Neural cell (in vitro differentiated cells): ENCODE results near the gene HSD17B8.

Experiments used
- CTCF ChIP-seq: fragments of 450-650 bp; IDR thresholded peaks from 2 replicates; pipeline ENCODE4 v1.5.1; 2014; ENCODE audit warnings: antibody characterized with exemption, mild to moderate bottlenecking, moderate library complexity; ENCODE audit not compliant: poor library complexity, severe bottlenecking
- EP300 ChIP-seq: fragments of 450-650 bp; conservative IDR thresholded peaks from 2 replicates; pipeline ENCODE4 v1.6.1; 2014; ENCODE audit warnings: antibody characterized with exemption, mild to moderate bottlenecking, moderate library complexity; ENCODE audit not compliant: poor library complexity, severe bottlenecking
- EZH2 ChIP-seq: fragments of 200-600, 300-800 bp; shearing (Covaris generic), sonication (generic); IDR thresholded peaks from 2 replicates; pipeline ENCODE4 v1.6.1; 2014; ENCODE audit warnings: antibody characterized with exemption, low read length, borderline replicate concordance, mild to moderate bottlenecking; ENCODE audit not compliant: insufficient read depth, poor library complexity, severe bottlenecking
- MXI1 ChIP-seq: fragments of 450-650 bp; conservative IDR thresholded peaks from 2 replicates; pipeline ENCODE4 v1.6.1; 2014; ENCODE audit warnings: antibody characterized with exemption, mild to moderate bottlenecking; ENCODE audit not compliant: poor library complexity, severe bottlenecking
- POLR2AphosphoS5 ChIP-seq: IDR thresholded peaks from 2 replicates; pipeline ENCODE4 v1.6.1; 2012
- RAD21 ChIP-seq: fragments of 450-650 bp; conservative IDR thresholded peaks from 2 replicates; pipeline ENCODE4 v1.6.1; 2014; ENCODE audit warnings: antibody characterized with exemption, mild to moderate bottlenecking, moderate library complexity
- SMC3 ChIP-seq: fragments of 450-650 bp; conservative IDR thresholded peaks from 2 replicates; pipeline ENCODE4 v1.6.1; 2014; ENCODE audit warnings: antibody characterized with exemption, mild to moderate bottlenecking, moderate library complexity; ENCODE audit not compliant: poor library complexity
- TAF1 ChIP-seq: IDR thresholded peaks from 2 replicates; pipeline ENCODE4 v1.6.1; 2012; ENCODE audit warnings: low read depth

DNA sequence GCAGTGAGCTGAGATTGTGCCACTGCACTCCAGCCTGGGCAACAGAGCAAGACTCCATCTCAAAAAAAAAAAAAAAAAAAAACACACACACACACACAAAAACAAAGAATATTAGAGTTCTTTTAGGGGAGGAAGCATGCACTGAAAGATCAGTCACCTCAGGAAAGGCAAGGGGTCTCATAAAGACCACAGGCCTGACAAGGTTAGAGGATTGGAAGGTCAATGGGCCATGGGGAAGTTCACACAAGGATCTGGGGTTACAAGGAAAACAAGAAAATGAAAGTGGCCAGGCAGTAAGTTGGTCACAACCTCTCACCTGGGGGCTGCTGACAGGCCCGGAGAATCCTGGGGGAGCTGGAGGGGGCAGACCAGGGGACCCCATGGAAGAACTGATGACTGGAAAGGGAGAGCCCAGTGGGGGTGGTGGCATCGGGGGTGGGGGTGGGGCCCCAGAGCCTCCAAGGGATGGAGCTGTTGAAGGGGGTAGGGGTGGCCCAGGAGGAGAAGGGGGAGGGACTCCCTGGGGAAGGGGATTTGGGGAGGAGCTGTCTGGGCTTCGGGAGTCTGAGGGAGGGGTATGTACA is 5.5 kb upstream of the HSD17B8 start:
- no peak for TF ChIP-seq CTCF
- no peak for TF ChIP-seq MXI1
- no peak for TF ChIP-seq EZH2
- no peak for TF ChIP-seq RAD21
- TF ChIP-seq EP300: no peak
- TF ChIP-seq POLR2AphosphoS5: no peak
- no peak for TF ChIP-seq TAF1
- TF ChIP-seq SMC3: no peak
